Lung (tissue), 12 donors: ENCODE measurements around the gene ACHE. TPM values are rescaled to one million over a fixed set of nuclear protein-coding genes. Genes with fewer than 3 reads are reported as not detected.

Experiments used
- ATAC-seq: fragments of 200-7000 bp; cut with Tn5 transposase; one replicate; pipeline ENCODE4 v1.9.1; 2020; ENCODE audit warnings: moderate number of reproducible peaks; ENCODE audit not compliant: insufficient read depth, low FRiP score
- DNase-seq, 3 donors: peaks; one replicate each; pipeline ENCODE4 v3.0.0-alpha.2; 2013 to 2017
- H3K27ac ChIP-seq, 2 donors: one replicate each; pipeline ENCODE4 v1.5.1; 2013; ENCODE audit warnings: mild to moderate bottlenecking in 2 of 2, moderate library complexity in 2 of 2, control low read depth in 1 of 2, inconsistent platforms in 1 of 2, low read depth in 1 of 2, low read length in 1 of 2
- H3K27me3 ChIP-seq, 3 donors: one replicate each; pipeline ENCODE4 v1.5.1; 2013; ENCODE audit warnings: low read length in 2 of 3; ENCODE audit not compliant: control insufficient read depth in 3 of 3, insufficient read depth in 3 of 3
- H3K36me3 ChIP-seq, 4 donors: one replicate each; pipeline ENCODE4 v1.5.1; 2013; ENCODE audit warnings: low read length in 4 of 4, mild to moderate bottlenecking in 1 of 4, moderate library complexity in 1 of 4; ENCODE audit not compliant: control insufficient read depth in 4 of 4, insufficient read depth in 4 of 4
- H3K4me1 ChIP-seq, 5 donors: one replicate each; pipeline ENCODE4 v1.5.1; 2013; ENCODE audit warnings: low read length in 5 of 5, mild to moderate bottlenecking in 2 of 5, moderate library complexity in 1 of 5; ENCODE audit not compliant: control insufficient read depth in 5 of 5, insufficient read depth in 5 of 5
- H3K4me3 ChIP-seq: one replicate; pipeline ENCODE4 v1.5.1; 2013; ENCODE audit warnings: mild to moderate bottlenecking, control low read depth, moderate library complexity
- H3K9ac ChIP-seq, 2 donors: one replicate each; pipeline ENCODE4 v1.5.1; 2013; ENCODE audit warnings: low read length in 2 of 2, control low read depth in 1 of 2; ENCODE audit not compliant: insufficient read depth in 1 of 2
- H3K9me3 ChIP-seq, 4 donors: one replicate each; pipeline ENCODE4 v1.5.1; 2013; ENCODE audit warnings: low read length in 3 of 4, mild to moderate bottlenecking in 1 of 4, moderate library complexity in 1 of 4; ENCODE audit not compliant: control insufficient read depth in 4 of 4, insufficient read depth in 3 of 4
- CTCF ChIP-seq: IDR thresholded peaks from 2 replicates; pipeline ENCODE4 v1.5.1; 2012; ENCODE audit warnings: mild to moderate bottlenecking; ENCODE audit errors: control extremely low read depth, extremely low read depth
- WGBS, 2 donors: extraction: QIAGEN DNeasy Blood & Tissue Kit; methylation state at CpG; one replicate each; pipeline ENCODE4 v1.1.7; 2013; 5-methylcytosine and 5-hydroxymethylcytosine counted together
- polyA plus RNA-seq, 2 donors: library from polyadenylated mRNA; stranded (reverse); fragments of 200-250 nt; gene quantifications; one replicate each; pipeline ENCODE4 v1.2.1, GENCODE V29; 2013
- total RNA-seq, 2 donors: library from RNA; depleted of rRNA in 1 of 2; stranded (reverse); fragments of >200 nt in 1 of 2; gene quantifications; one replicate each; pipeline ENCODE4 v1.2.1, GENCODE V29; 2014 to 2021
- donor health status: control.
- donor health status: control.
- donor health status: Bipolar disorder and iron deficiency.
- donor health status: healthy.
- donor health status: DM: yes; HTN: yes; CAD: no.

ACHE gene
- total and polyA plus RNA-seq, 4 donors = 2.6 to 8.2 (median 6.7) TPM

- H3K4me3 ChIP-seq = peak overlapping the region; percentile 81
- TF ChIP-seq CTCF = no peak
- ATAC-seq (no peak), DNase-seq (no peak)
- H3K9ac ChIP-seq = no peak overlapping the region
- peaks cover 6 to 21% (median 12%) of the 10 kb centered on the region in 5 donors for H3K4me1 ChIP-seq
- peaks cover 2 to 30% (median 26%) of the 10 kb centered on the region in 4 donors for H3K36me3 ChIP-seq
- H3K9me3 ChIP-seq = no peaks in the 10 kb centered on the region
- 93 to 96% methylated on average over 10 of the region's 10 CpGs for WGBS, 2 donors
- peak overlapping the region; percentile 92 to 98 for H3K27ac ChIP-seq
- no peaks in the 10 kb centered on the region for H3K27me3 ChIP-seq
Measured at GRCh38 chr7:100873599-100874299, 21.9 kb downstream of the ACHE start.

- WGBS, 2 donors = 39 to 43% methylated on average over 27 of the region's 27 CpGs
- H3K36me3 ChIP-seq = peaks cover 0 to 18% (median 14%) of the 10 kb centered on the region in 4 donors
- peaks cover 0 to 19% (median 7%) of the 10 kb centered on the region in 5 donors for H3K4me1 ChIP-seq
- DNase-seq (peak in 1 of 3 donors; percentile 29), ATAC-seq (no peak)
- peak overlapping the region; percentile 25 for H3K4me3 ChIP-seq
- no peaks in the 10 kb centered on the region for H3K27me3 ChIP-seq
- no peak for TF ChIP-seq CTCF
- H3K27ac ChIP-seq = peak overlapping the region; percentile 78 to 81
- H3K9ac ChIP-seq = peak overlapping the region; percentile 86 to 90
- H3K9me3 ChIP-seq = no peaks in the 10 kb centered on the region
Measured at GRCh38 chr7:100867776-100868485, 27.8 kb downstream of the ACHE start.

- Histone ChIP-seq H3K27ac (peak within 1 kb of the TSS; percentile 78 to 81), H3K4me1 (peaks cover 0 to 19% (median 7%) of the 10 kb centered on the region in 5 donors), H3K9ac (peak within 1 kb of the TSS; percentile 86 to 90), H3K4me3 (peak within 1 kb of the TSS; percentile 25), H3K27me3 (no peaks in the 10 kb centered on the region), H3K9me3 (no peaks in the 10 kb centered on the region), H3K36me3 (peaks cover 0 to 19% (median 10%) of the 10 kb centered on the region in 4 donors)
- DNase-seq (peak; percentile 96 to 98 (median 97)), ATAC-seq (peak; percentile 83)
- TF ChIP-seq CTCF = no peak
- WGBS, 2 donors = 5 to 9% methylated on average over 42 of the region's 42 CpGs
Measured at GRCh38 chr7:100867040-100867775, 28.5 kb downstream of the ACHE start, which contains the start of gene TRIP6. TRIP6 (plus strand) TSS chr7:100867387; CDS start chr7:100867498, 111 bp downstream.
